Central memory CD4-positive, alpha-beta T cell (primary cell): ENCODE data around the gene CTCFL.
"Not testable (repeated sequence)": the region's sequence is repeated elsewhere in the genome, so short reads cannot be mapped to it uniquely, and the experiment has no call there.

Source experiments
- DNase-seq: peaks from one replicate; pipeline ENCODE4 v3.0.0; 2022

CTCFL gene

DNA sequence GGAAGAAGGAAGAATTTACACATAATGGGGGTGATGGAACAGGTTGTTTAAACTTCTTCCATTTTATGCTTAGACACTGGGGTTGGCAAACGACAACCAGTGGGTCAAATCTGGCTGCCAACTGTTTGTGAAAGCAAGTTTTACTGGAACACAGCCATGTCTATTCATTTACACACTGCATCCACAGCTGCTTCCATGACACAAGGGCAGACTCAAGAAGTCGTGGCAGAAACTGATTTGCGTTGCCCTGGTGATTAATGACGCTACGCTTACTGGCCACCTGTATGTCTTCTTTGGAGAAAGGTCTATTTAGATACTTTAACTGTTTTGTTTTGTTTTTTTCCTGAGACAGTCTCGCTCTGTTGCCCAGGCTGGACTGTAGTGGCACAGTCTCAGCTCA lies 19.0 kb downstream of the CTCFL start:
- DNase-seq, result no peak

DNA sequence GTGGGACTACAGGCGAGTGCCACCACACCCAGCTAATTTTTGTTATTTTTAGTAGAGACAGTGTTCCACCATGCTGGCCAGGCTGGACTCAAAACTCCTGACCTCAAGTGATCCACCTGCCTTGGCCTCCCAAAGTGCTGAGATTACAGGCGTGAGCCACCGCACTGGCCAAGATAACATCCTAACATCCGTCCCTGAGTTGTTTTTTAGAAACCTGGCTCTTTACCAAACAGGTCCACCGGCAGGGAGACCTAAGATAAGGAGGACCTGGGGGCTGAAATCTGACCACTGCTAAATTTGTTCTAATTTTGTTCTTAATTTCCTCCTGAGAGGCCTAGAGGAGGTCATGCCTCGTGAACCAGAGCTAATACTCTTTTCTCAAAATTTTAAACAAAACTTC lies 20.5 kb downstream of the CTCFL start:
- DNase-seq, result no peak

DNA sequence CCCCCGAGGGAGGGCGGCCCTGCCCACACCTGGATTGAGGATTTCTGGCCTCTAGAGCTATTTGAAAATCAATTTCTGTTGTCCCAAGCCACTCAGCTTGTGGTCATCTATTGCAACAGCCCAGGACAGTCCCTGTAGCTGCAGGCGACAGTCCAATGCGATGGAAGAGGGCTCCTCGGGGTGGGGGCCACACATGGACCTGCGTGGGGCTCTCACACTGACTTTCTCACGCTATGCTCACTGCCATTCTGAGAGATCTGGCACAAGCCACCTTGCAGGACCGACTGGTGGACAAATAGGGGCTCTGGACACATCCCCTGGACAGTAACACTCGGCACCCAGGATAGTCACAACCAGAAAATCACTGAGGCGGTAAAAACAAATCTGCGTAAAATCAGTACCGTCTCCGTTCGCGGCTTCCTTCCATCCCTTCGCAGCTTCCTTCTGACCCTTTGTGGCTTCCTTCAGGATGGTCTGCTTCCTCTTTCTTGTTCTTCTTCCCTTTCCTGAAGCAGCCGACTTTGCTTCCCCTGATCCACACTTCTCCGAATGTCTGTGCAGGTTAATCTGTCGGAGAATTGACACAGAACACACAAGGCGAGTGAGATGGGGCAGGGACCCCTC lies 21.8 kb downstream of the CTCFL start:
- no peak for DNase-seq

DNA sequence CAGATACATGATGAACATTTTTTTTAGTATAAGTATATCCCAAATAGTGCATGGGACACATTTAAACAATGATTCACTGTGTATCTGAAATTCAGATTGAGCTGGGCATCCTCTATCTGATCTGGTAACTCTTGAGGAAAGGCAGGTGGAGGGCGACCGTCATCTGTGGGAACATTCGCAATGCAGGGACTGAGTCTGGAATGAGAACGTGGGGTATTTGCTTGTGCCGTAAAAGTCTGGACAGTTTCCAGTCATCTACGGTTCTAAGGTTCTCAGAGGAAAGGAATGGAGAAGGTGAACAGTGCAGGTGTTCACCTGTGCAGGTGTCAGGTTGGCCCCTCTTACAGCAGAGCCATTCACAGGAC lies 22.6 kb downstream of the CTCFL start:
- DNase-seq, result no peak

DNA sequence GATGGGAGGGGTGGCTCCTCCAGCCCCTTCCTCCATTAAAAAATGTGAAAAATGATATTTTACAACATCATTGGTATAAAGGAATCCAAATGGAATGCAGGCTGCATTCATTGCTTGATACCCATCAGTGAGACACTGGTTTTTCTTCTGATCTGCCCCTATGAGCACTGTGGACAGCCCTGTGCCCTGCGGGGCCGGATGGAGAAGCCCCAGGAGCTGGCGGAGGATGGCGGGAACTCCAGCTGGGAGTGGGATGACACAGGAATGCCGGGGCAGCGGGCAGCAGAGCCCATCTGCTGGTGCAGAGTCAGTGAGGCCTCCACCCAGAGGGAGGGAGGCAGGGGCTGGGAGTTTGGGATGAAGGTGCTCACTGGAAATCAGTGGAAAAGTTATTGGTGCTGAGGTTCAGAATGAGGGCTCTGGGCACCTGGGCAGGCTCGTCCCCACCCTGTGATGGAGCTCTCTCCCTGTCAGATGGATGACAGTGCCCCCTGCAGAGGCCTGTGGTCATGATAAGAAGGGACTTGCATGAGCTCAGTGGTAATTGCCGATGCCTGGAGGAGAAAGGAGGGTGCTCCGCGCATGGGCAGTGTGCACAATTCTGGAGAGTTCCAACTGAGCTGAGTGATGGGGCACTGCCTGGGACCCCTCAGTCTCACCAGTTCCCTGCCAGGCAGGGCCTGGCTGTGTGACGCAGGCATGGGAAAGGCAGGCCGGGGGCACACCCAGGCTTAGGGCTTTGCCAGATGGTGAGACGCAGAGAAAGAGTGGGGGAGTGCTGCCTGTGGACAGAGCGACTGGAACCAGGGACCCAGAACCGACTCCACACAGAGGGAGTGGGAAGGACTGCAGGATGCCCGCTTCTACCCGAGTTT lies 23.2 kb downstream of the CTCFL start:
- no peak for DNase-seq

DNA sequence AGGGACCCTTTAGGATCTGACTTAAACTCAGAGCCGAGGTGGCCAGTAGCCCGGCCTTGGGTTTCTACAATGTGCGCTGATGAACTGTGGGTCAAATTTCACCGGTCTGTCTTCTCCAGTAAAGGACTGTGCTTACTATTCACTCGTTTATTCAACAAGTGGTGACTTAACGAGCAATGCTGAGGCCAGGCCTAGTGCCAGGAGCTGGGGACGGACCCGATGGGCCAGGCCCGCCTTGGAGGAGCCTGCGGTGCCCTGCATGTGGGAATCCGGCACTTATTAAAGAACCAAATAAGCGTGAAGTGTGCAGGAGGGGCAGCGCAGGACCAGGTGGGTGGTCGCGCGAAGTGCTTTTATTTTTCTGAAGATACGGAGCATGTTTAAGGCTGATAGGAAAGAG lies 24.0 kb downstream of the CTCFL start:
- DNase-seq, result no peak

DNA sequence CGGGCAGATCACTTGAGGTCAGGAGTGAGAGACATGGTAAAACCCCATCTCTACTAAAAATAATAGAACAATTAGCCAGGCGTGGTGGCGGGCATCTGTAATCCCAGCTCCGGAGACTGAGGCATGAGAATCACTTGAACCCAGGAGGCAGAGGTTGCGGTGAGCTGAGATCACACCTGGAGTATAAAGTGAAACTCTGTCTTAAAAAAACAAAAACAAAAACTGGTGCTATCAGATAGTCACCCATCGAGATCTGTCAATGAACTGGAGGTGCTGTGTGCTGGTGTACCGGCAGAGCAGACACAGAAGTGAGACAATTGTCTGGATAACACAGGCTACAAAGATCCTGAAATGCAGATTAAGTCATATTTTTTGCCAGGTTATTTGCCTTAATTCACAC lies 24.7 kb downstream of the CTCFL start:
- DNase-seq, result no peak

DNA sequence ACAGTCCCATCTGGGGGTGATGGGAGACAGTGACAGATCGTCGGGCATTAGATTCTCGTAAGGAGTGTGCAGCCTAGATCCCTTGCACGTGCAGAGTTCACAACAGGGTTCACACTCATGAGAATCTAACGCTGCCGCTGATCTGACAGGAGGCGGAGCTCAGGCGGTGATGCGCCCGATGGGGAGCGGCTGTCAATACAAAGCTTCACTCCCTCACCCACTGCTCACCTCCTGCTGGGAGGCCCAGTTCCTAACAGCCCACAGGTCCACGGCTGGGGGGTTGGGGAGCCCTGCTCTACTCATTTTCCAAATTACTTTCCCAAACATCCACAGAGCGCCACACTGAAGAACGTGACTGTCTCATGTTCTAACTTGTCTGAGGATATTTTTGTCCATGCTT lies 25.3 kb downstream of the CTCFL start:
- no peak for DNase-seq

DNA sequence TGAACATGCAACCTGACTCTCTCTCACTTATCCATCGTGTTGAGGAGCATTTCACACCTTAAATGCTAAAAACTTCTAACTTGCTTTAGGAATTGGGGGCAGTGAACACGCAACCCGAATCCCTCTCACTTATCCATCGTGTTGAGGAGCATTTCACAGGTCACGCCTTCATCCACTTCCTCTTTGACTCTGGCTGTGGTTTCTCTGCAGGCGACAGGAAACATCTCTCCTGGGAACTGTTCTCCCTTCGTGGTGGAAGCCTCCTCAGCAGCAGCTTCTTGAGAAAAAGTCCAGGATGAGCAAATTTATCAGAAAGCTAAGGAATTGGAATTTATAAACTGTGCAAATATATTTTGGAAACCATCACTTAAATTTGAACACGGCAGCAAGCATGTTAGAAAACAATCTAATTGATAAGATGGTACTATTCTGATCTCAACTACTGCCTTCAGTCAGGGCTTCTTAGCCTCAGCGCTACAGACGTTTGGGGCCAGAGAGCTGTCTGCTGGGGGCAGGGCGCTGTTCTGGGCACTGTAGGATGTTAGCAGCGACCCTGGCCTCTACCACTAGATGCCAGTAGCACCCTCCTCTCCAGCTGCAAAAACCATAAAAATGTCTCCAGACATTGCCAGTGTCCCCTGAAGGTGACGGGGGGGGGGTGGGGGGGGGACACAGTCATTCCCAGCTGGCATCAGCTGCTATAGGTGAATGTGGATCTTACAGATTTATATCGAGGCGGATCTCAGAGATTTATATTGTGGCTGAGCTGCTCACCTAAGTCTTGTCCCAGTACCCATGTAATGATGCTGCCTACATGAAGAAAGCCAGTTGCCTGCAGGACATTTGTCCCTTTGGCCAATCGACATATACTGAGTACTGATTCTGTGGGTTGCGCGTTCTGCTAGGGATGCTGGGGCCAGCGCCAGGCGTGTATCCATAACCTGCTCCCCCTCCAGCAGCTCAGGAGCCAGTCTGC lies 26.2 kb downstream of the CTCFL start:
- DNase-seq, result no peak

DNA sequence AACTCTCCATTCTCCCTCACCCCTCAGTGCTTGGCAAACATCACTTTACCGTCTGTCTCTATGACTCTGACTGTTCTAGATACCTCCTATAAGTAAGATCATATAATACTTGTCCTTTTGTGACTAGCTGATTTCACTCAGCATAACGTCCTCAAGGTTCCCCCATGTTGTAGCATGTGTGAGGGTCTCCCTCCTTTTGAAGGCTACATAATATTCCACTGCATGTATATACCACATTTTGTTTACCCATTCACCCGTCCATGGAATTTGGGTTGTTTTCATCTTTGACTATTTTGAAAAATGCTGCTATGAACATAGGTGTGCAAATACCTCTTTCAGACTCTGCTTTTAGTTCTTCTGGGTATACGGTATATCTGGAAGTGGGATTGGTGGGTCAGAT lies 28.3 kb downstream of the CTCFL start:
- no peak for DNase-seq

DNA sequence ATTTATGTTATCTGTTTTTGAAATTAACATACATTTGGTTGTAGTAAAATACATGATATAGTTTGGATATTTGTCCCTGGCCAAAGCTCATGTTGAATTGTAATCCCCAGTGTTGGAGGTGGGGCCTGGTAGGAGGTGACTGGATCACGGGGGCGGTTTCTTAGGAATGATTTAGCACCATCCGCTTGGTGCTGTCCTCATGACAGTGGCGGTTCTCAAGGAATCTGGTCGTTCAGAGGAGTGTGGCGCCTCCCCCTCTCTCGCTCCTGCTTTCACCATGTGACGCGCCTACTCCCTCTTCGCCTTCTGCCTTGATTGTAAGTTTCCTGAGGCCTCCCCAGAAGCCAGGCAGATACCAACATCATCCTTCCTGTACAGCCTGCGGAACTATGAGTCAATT lies 29.0 kb downstream of the CTCFL start:
- no peak for DNase-seq

DNA sequence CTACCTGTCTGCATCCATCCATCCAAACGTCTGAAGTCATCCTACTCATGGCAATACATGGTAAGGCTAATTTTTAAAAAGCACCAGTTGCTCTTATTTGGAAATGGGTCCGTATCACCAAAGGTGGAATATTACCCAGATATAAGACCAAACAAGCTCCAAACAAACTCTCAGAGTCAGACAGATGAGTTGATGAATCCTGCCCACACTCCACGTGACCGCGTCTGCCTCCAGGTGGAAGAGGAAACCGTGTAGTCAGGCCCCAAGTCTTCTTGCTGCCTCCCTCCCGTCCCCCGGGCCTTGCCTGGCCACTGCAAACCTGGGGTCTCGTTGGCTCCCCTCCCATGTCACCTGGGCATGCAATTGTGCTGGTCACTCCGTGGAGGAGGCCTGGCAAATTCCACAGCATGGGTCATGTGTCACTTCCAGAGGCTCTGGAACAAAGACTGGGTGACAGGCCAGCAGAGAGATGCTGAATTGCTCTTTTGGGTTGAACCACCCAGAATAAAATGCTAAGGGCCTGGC lies 31.8 kb downstream of the CTCFL start:
- DNase-seq, result no peak

DNA sequence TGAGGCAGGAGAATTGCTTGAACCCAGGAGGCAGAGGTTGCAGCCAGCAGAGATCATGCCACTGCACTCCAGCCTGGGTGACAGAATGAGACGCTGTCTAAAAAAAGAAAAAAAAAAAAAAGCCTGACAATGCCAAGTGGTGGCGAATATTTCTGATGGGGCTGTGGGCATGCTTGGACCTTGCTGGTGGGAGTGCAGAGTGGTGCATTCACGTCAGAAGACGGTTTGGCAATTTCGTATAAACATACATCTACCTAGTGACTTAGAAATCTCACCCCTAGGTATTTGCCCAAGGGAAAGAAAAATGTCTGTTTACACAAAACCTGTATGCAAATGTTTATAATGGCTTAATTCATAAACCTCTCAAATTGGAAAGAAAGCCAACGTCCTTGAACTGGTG lies 33.6 kb downstream of the CTCFL start:
- no peak for DNase-seq

DNA sequence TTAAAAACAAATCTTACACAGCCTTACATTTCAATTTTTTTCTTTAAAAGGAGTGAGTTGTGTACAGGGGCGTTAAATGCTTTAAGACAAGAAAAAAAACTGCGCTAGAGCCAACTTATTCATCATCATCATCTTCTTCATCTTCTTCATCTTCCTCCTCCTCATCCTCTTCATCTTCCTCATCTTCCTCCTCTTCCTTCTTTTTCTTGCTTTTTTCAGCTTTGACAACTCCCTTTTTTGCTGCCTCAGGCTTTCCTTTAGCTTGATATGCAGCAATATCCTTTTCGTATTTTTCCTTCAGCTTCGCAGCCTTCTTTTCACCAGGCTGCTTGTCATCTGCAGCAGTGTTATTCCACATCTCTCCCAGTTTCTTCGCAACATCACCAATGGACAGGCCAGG lies 36.7 kb downstream of the CTCFL start:
- not testable (repeated sequence) for DNase-seq

DNA sequence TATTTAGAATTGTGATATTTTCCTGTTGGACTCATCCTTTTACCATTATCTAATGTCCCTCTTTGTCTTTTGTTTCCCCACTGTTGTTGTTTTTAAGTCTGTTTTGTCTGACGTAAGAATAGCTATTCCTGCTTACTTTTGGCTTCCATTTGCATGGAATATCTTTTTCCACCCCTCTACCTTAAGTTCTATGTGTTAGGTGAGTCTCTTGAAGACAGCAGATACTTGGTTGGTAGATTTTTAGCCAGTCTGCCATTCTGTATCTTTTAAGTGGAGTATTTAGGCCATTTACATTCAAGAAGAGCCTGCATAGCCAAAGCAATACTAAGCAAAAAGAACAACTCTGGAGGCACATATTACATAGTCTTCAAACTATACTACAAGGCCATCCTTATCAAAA lies 39.2 kb downstream of the CTCFL start:
- DNase-seq, result no peak

DNA sequence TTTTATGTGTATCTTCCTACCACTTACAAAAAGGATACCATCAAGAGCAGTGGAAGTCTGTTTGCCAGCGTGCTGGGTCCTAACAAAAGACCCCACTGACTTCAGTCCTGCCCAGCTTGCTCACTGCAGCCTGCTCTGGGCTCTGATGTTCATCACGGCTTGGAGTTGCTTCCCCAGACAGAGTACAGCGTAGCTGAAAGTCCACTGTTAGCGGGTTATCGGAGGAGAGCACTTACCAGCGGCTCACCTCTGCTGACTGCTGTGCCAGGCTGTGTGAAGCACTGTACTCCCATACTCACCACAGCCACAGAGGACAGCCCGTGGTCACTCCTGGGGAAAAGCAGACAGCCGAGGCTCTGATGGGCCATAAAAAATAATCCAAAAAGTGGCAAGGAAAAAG lies 40.2 kb downstream of the CTCFL start:
- DNase-seq, result no peak

DNA sequence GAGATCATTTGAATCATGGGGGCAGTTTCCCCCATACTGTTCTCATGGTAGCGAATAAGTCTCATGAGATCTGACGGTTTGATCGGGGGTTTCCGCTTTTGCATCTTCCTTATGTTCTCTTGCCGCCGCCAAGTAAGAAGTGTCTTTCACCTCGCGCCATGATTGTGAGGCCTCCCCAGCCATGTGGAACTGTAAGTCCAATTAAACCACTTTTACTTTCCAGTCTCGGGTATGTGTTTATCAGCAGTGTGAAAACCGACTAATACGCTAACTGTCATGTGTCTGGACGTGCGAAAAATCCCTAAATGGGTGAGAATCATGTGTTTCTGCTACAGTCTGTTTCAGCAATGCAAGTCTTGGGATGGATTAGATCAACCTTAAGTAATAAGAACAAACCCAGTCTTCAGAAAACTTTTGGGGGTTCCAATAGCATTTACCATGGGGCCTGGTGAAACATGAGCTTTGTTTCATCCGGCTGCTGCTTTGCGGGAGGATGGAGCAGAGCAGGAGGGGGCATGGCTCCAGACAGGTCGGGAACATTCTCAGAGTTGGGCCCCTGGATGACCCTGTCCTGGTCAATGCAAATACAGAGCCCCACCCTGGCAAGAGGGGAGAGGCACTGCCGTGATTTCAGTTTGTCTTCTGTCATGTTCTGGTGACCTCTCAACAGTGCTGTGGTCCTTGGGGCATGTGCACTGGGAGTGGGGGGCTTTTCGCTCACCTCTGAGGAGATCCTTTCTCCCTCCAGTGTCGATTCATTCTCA lies 41.5 kb downstream of the CTCFL start:
- no peak for DNase-seq

DNA sequence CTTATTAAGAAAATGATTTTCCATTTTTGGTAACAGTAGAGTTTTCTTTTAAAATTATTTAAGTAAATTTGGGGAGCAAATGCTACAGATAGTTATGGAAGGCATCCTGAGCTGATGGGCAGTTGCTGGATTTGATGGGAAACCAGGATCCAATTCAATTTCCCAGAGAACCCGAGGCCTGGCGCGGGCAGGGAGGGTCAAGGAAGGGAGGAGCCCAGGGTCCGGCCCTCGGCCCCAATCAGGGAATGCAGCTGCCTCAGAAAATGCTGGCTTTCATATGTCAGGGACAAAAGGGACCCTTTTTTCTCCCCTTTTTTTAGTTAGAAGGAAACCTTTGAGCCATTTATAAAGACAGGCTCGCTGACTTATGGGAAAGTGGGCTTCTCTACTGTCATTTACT lies 42.1 kb downstream of the CTCFL start:
- DNase-seq, result no peak

DNA sequence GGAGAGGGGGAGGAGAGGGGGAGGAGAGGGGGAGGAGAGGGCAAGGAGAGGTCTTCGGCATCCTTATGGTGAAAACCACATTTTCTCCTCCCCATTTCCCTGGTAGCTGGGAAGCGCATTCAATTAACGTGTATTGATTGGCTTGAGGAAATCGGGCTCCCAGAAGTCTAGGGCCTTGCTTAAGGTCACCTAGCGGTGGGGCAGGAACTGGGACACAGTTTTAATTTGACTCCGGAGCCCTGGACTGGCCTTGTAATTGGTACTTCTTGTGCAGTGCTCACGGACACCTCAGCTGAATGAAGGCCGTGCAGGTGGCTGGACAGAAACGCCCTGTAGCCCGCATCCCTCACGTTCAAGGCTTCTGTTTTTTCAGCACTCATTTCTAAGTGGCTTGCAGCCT lies 42.8 kb downstream of the CTCFL start:
- no peak for DNase-seq

DNA sequence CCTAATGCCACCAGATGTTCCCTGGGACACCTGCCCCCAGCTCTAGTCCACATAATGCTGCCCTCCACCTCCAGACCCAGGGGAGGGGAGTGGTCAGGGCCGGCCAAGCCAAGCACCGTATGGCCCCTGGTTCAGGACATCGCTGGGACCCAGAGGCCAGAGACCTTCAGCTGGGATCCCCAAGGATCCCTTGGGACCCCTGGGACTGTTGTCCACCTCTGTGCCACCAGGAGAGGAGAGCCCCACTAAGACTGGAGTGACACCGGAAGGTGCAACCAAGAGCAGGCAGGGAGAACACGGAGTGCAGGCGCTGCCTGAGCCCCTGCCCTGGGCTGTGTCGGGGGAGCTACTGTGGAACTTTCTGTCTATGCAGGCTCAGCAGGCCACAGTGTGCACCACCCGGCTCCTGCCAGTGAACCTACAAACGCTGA lies 43.6 kb downstream of the CTCFL start:
- no peak for DNase-seq

DNA sequence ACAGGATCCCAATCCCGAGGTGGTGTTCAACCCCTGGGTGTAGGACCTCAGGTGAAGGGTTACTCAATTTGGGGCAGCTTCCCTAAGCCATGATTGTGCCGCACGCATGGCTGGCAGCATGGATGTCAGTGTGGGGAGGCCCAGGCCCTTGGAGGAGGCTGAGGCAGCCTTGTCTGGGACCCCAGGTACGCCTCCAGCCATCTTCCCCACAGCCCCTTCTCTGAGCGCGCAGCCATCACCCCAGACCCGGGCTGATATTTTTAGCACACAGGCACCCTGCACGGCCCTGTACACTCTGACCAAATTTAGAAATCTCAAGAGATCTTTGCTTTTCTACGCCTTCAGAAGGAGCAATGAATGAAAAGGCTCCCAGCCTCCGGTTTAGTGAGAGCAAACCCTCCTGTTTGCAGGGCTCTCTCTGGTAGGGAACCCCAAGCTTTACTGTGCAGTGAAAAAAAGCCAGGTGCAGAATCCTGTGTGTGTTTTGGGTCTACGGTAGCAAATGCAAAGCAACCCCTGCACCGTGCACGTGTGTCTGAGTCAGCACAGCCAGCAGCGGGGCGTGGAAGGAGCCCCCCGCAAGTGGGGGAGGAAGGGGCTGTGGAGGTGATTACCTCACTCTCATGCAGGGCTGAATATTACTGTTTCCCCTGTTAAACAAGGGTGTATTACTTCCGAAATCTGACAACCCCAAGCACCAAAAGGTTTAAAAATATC lies 44.3 kb downstream of the CTCFL start:
- DNase-seq, result no peak

DNA sequence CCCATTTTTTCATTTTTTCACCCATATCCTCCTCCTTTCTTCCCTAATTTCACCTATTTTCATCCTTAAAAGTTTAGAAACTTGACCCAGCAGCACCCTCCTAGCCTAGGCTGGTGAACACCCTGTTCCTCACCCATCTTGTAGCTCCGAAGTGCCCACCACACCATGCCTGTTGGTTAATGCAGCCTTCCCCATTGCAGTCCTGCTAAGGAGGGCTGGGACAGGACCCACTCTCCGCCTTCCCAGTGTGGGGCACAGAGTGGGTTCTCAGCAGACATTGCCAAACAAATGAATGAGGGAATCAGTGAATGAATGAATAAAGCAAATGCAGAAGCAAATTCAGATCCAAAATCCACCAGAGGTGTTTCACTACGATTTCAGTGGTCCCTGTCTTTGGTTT lies 45.7 kb downstream of the CTCFL start:
- DNase-seq, result no peak
